GM19193 (cell line): ENCODE measurements around the gene ZG16.
A peak's percentile ranks its signal among the peaks of the same experiment; 100 is the strongest.

ENCODE experiments used
- POLR2A ChIP-seq: IDR thresholded peaks from 4 replicates; pipeline ENCODE4 v1.6.1; 2011; ENCODE audit not compliant: insufficient read depth, insufficient read length; ENCODE audit errors: extremely low read depth

Gene ZG16

GRCh38 chr16:29813644-29814562 is 35.8 kb downstream of the ZG16 start:
- TF ChIP-seq POLR2A: no peak

GRCh38 chr16:29814592-29814991 is 36.5 kb downstream of the ZG16 start:
- no peak for TF ChIP-seq POLR2A

GRCh38 chr16:29815032-29815721 is 37.1 kb downstream of the ZG16 start:
- TF ChIP-seq POLR2A: no peak

- peak; percentile 87 for TF ChIP-seq POLR2A
These were observed 38.0 kb downstream of the ZG16 start, which contains the start of gene PAGR1 for GRCh38 chr16:29815793-29816693. PAGR1 (plus strand) TSS chr16:29816152; CDS start chr16:29816526, 374 bp downstream.

- TF ChIP-seq POLR2A: no peak
These were observed 38.8 kb downstream of the ZG16 start for GRCh38 chr16:29816694-29817441.

GRCh38 chr16:29818082-29818481 is 40.0 kb downstream of the ZG16 start:
- no peak for TF ChIP-seq POLR2A

GRCh38 chr16:29819506-29819905 is 41.5 kb downstream of the ZG16 start:
- no peak for TF ChIP-seq POLR2A

GRCh38 chr16:29820271-29820701 is 42.2 kb downstream of the ZG16 start, which contains the start of gene MVP:
MVP (plus strand) TSS chr16:29820462; CDS start chr16:29830550, 10,088 bp downstream.
- peak; percentile 66 for TF ChIP-seq POLR2A

GRCh38 chr16:29820730-29821642 is 42.9 kb downstream of the ZG16 start:
- TF ChIP-seq POLR2A: peak; percentile 82

- no peak for TF ChIP-seq POLR2A
These were observed 43.6 kb downstream of the ZG16 start for GRCh38 chr16:29821643-29822115.

GRCh38 chr16:29824589-29825144 is 46.6 kb downstream of the ZG16 start:
- TF ChIP-seq POLR2A: no peak
